GM19395 (cell line): ENCODE data around the gene CADM1.

ENCODE experiments used
- ATAC-seq: cut with Tn5 transposase; IDR thresholded peaks from one replicate; pipeline ENCODE4 v1.9.1; 2021; ENCODE audit warnings: mild to moderate bottlenecking, moderate library complexity; ENCODE audit not compliant: unreplicated experiment

The CADM1 gene

GRCh38 chr11:115219376-115219775 is 284.8 kb downstream of the CADM1 start:
- no peak for ATAC-seq

GRCh38 chr11:115217726-115218311 is 286.4 kb downstream of the CADM1 start:
- no peak for ATAC-seq

GRCh38 chr11:115215694-115216617 is 288.3 kb downstream of the CADM1 start:
- no peak for ATAC-seq

- no peak for ATAC-seq
Observed at GRCh38 chr11:115214644-115215234, 289.5 kb downstream of the CADM1 start.

- no peak for ATAC-seq
Observed at GRCh38 chr11:115213007-115213406, 291.2 kb downstream of the CADM1 start.

- ATAC-seq = no peak
Observed at GRCh38 chr11:115208808-115209259, 295.4 kb downstream of the CADM1 start.

GRCh38 chr11:115207916-115208315 is 296.3 kb downstream of the CADM1 start:
- no peak for ATAC-seq

GRCh38 chr11:115207166-115207591 is 297.0 kb downstream of the CADM1 start:
- ATAC-seq = no peak

- no peak for ATAC-seq
Observed at GRCh38 chr11:115206365-115207022, 297.7 kb downstream of the CADM1 start.

- no peak for ATAC-seq
Observed at GRCh38 chr11:115202900-115203552, 301.2 kb downstream of the CADM1 start.

GRCh38 chr11:115202074-115202473 is 302.1 kb downstream of the CADM1 start:
- ATAC-seq = no peak

- ATAC-seq = no peak
Observed at GRCh38 chr11:115201111-115201792, 303.0 kb downstream of the CADM1 start.

GRCh38 chr11:115199481-115200069 is 304.6 kb downstream of the CADM1 start:
- ATAC-seq = no peak

GRCh38 chr11:115198321-115198741 is 305.9 kb downstream of the CADM1 start:
- no peak for ATAC-seq

- ATAC-seq = no peak
Observed at GRCh38 chr11:115197433-115197832, 306.8 kb downstream of the CADM1 start.

- ATAC-seq = no peak
Observed at GRCh38 chr11:115197031-115197430, 307.2 kb downstream of the CADM1 start.

- no peak for ATAC-seq
Observed at GRCh38 chr11:115194802-115195110, 309.5 kb downstream of the CADM1 start.

- peak; percentile 94 for ATAC-seq
Observed at GRCh38 chr11:115193914-115194801, 310.1 kb downstream of the CADM1 start.

GRCh38 chr11:115191761-115192160 is 312.5 kb downstream of the CADM1 start:
- ATAC-seq = no peak
